KOPT-K1 (cell line): Measurements from ENCODE around the gene TAF13.

Experiments
- H3K27ac ChIP-seq: fragments of 200-600 bp; sonication (generic); 2 replicates; pipeline ENCODE4 v1.5.1; 2016; ENCODE audit warnings: antibody characterized with exemption, mild to moderate bottlenecking, low read depth, low read length; ENCODE audit not compliant: poor library complexity, severe bottlenecking
- H3K36me3 ChIP-seq: fragments of 200-600 bp; sonication (generic); 2 replicates; pipeline ENCODE4 v1.5.1; 2017; ENCODE audit warnings: antibody characterized with exemption, mild to moderate bottlenecking, low read length, moderate library complexity; ENCODE audit not compliant: insufficient read depth
- H3K9me3 ChIP-seq: fragments of 200-600 bp; sonication (generic); 2 replicates; pipeline ENCODE4 v1.5.1; 2017; ENCODE audit warnings: antibody characterized with exemption, low read length, mild to moderate bottlenecking; ENCODE audit not compliant: insufficient read depth, poor library complexity, severe bottlenecking

TAF13 gene

GRCh38 chr1:109075531-109076490 lies at the start of gene TAF13:
Gene TAF13 (minus strand): TSS chr1:109076003. CDS start chr1:109075947, 56 bp downstream.
- H3K36me3 ChIP-seq: no peaks in the 10 kb centered on the region
- H3K27ac ChIP-seq: peak within 1 kb of the TSS; percentile 72
- no peaks in the 10 kb centered on the region for H3K9me3 ChIP-seq

GRCh38 chr1:109120356-109120755 lies 44.6 kb upstream of the TAF13 start:
- Histone ChIP-seq H3K36me3 (no peaks in the 10 kb centered on the region), H3K27ac (no peak overlapping the region), H3K9me3 (no peaks in the 10 kb centered on the region)

- Histone ChIP-seq H3K9me3 (no peaks in the 10 kb centered on the region), H3K36me3 (no peaks in the 10 kb centered on the region), H3K27ac (no peak overlapping the region)
Observed at GRCh38 chr1:109118089-109118488, 42.3 kb upstream of the TAF13 start.

- Histone ChIP-seq H3K9me3 (no peaks in the 10 kb centered on the region), H3K36me3 (no peaks in the 10 kb centered on the region), H3K27ac (no peak overlapping the region)
Observed at GRCh38 chr1:109116286-109116685, 40.5 kb upstream of the TAF13 start.

- H3K9me3 ChIP-seq: no peaks in the 10 kb centered on the region
- no peak overlapping the region for H3K27ac ChIP-seq
- no peaks in the 10 kb centered on the region for H3K36me3 ChIP-seq
Observed at GRCh38 chr1:109115685-109116084, 39.9 kb upstream of the TAF13 start.

- H3K27ac ChIP-seq: no peak overlapping the region
- H3K36me3 ChIP-seq: no peaks in the 10 kb centered on the region
- H3K9me3 ChIP-seq: no peaks in the 10 kb centered on the region
Observed at GRCh38 chr1:109114342-109114674, 38.5 kb upstream of the TAF13 start.

- Histone ChIP-seq H3K27ac (no peak within 1 kb of the TSS), H3K9me3 (no peaks in the 10 kb centered on the region), H3K36me3 (no peaks in the 10 kb centered on the region)
Observed at GRCh38 chr1:109113590-109114341, 38.0 kb upstream of the TAF13 start, which contains the start of gene ELAPOR1. Gene ELAPOR1 (plus strand): TSS chr1:109114115. CDS start chr1:109114184, 69 bp downstream.

GRCh38 chr1:109112652-109113285 lies 37.0 kb upstream of the TAF13 start:
- no peak overlapping the region for H3K27ac ChIP-seq
- no peaks in the 10 kb centered on the region for H3K9me3 ChIP-seq
- H3K36me3 ChIP-seq: no peaks in the 10 kb centered on the region

- no peak overlapping the region for H3K27ac ChIP-seq
Observed at GRCh38 chr1:109112056-109112651, 36.4 kb upstream of the TAF13 start.

GRCh38 chr1:109111386-109112055 lies 35.7 kb upstream of the TAF13 start:
- H3K9me3 ChIP-seq: no peaks in the 10 kb centered on the region

More at GRCh38 chr1:109112056-109112651, 36.4 kb upstream of the TAF13 start:
- Histone ChIP-seq H3K36me3 (no peaks in the 10 kb centered on the region), H3K9me3 (no peaks in the 10 kb centered on the region)

GRCh38 chr1:109109906-109110305 lies 34.1 kb upstream of the TAF13 start:
- Histone ChIP-seq H3K36me3 (no peaks in the 10 kb centered on the region), H3K9me3 (no peaks in the 10 kb centered on the region), H3K27ac (no peak overlapping the region)

More at GRCh38 chr1:109111386-109112055, 35.7 kb upstream of the TAF13 start:
- Histone ChIP-seq H3K36me3 (no peaks in the 10 kb centered on the region), H3K27ac (no peak overlapping the region)

GRCh38 chr1:109107785-109108184 lies 32.0 kb upstream of the TAF13 start:
- no peaks in the 10 kb centered on the region for H3K9me3 ChIP-seq
- peaks cover 9% of the 10 kb centered on the region for H3K36me3 ChIP-seq
- H3K27ac ChIP-seq: no peak overlapping the region

GRCh38 chr1:109105881-109106280 lies 30.1 kb upstream of the TAF13 start:
- peaks cover 19% of the 10 kb centered on the region for H3K36me3 ChIP-seq
- no peaks in the 10 kb centered on the region for H3K9me3 ChIP-seq
- H3K27ac ChIP-seq: no peak overlapping the region
